GM12878 (cell line): ENCODE data around the gene KDM5B. TPM values are rescaled to one million over a fixed set of nuclear protein-coding genes. Genes with fewer than 3 reads are reported as not detected.

Experiments
- ATAC-seq: fragments of 200-7000 bp; cut with Tn5 transposase; 3 replicates; pipeline ENCODE4 v1.9.1; 2020; ENCODE audit warnings: mild to moderate bottlenecking, moderate library complexity
- BruUV-seq: library from RNA; stranded (reverse); fragments of 400-500 nt; replicated peaks from 2 replicates; lab custom pipeline; 2021; lab: Mats Ljungman, UMichigan
- CTCF ChIA-PET: fragments of 300-600 bp; sonication (Branson Sonifier 250); formaldehyde crosslinking; extraction: SDS; loops from one replicate; lab custom pipeline; 2021; ENCODE audit warnings: inconsistent platforms; lab: Yijun Ruan, JAX
- POLR2A ChIA-PET: fragments of 350-600 bp; formaldehyde crosslinking; extraction: SDS; loops from one replicate; lab custom pipeline; 2021; ENCODE audit warnings: inconsistent platforms; lab: Charles Lee
- RAD21 ChIA-PET: fragments of 300-600 bp; sonication (Branson Sonifier 250); formaldehyde crosslinking; loops from one replicate; lab custom pipeline; 2023; ENCODE audit warnings: antibody characterized with exemption; ENCODE audit not compliant: unreplicated experiment; lab: Charles Lee
- SMC1A ChIA-PET: fragments of 300-600 bp; sonication (Branson Sonifier 250); formaldehyde crosslinking; loops from one replicate; lab custom pipeline; 2023; ENCODE audit not compliant: unreplicated experiment, uncharacterized antibody; lab: Charles Lee
- DNase-seq: peaks from one replicate; pipeline ENCODE4 v3.0.0-alpha.2; 2011; ENCODE audit warnings: low read depth, low spot score
- FAIRE-seq: peaks from 3 replicates; lab custom pipeline; 2011; peaks lifted over from hg19 to GRCh38; lab: Jason Lieb, UNC
- H2AFZ ChIP-seq: 2 replicates; pipeline ENCODE4 v1.6.0; 2011; ENCODE audit warnings: low read depth, low read length, control low read depth; ENCODE audit not compliant: control insufficient read depth
- H3K27ac ChIP-seq: 2 replicates; pipeline ENCODE4 v1.5.1; 2011; ENCODE audit warnings: control low read depth; ENCODE audit not compliant: control insufficient read depth, insufficient read depth
- H3K27me3 ChIP-seq, 2 experiments: replicated peaks in 1 of 2; 2 replicates each; pipeline versions ENCODE4 v1.6.0 to v1.6.1; 2011; ENCODE audit warnings: low read length in 1 of 2; ENCODE audit not compliant: control insufficient read depth in 2 of 2, insufficient read depth in 2 of 2
- H3K36me3 ChIP-seq, 2 experiments: 2 replicates each; pipeline ENCODE4 v1.5.1; 2011; ENCODE audit warnings: low read length in 1 of 2; ENCODE audit not compliant: control insufficient read depth in 2 of 2, insufficient read depth in 2 of 2
- H3K4me1 ChIP-seq: 2 replicates; pipeline ENCODE4 v1.6.1; 2011; ENCODE audit warnings: mild to moderate bottlenecking, low read length, moderate library complexity, mixed read lengths; ENCODE audit not compliant: control insufficient read depth, insufficient read depth
- H3K4me2 ChIP-seq: 2 replicates; pipeline ENCODE4 v1.6.0; 2011; ENCODE audit warnings: control low read depth; ENCODE audit not compliant: control insufficient read depth, insufficient read depth
- H3K4me3 ChIP-seq: fragments of 200-600 bp; sonication (generic); 2 replicates; pipeline ENCODE4 v1.5.1; 2016
- H3K79me2 ChIP-seq: 2 replicates; pipeline ENCODE4 v1.6.0; 2011; ENCODE audit warnings: low read length; ENCODE audit not compliant: control insufficient read depth, insufficient read depth
- H3K9ac ChIP-seq: 2 replicates; pipeline ENCODE4 v1.8.0; 2011; ENCODE audit warnings: low read length, control low read depth, mixed read lengths; ENCODE audit not compliant: control insufficient read depth, insufficient read depth
- H3K9me3 ChIP-seq: replicated peaks from 3 replicates; pipeline ENCODE4 v1.5.1; 2011; ENCODE audit warnings: mild to moderate bottlenecking, low read length; ENCODE audit not compliant: control insufficient read depth, insufficient read depth
- H4K20me1 ChIP-seq: 2 replicates; pipeline ENCODE4 v1.6.0; 2011; ENCODE audit not compliant: control insufficient read depth, insufficient read depth
- BMI1 ChIP-seq: fragments of 450-650 bp; IDR thresholded peaks from 2 replicates; pipeline ENCODE4 v1.6.1; 2016; ENCODE audit warnings: mild to moderate bottlenecking, moderate library complexity, borderline replicate concordance
- CREM ChIP-seq: IDR thresholded peaks from 2 replicates; pipeline ENCODE4 v1.6.1; 2014; ENCODE audit warnings: antibody characterized with exemption, low read depth
- EP300 ChIP-seq, 2 experiments: fragments of 150-350 bp in 1 of 2; IDR thresholded peaks; 2 replicates each; pipeline ENCODE4 v1.6.1; 2011 to 2012; ENCODE audit warnings: low read depth in 2 of 2, low read length in 2 of 2, borderline replicate concordance in 1 of 2, improper control_type of control experiment in 1 of 2, inconsistent platforms in 1 of 2; ENCODE audit not compliant: control insufficient read depth in 1 of 2
- GABPA ChIP-seq: IDR thresholded peaks from 2 replicates; pipeline ENCODE4 v1.6.1; 2014; ENCODE audit warnings: antibody characterized with exemption, low read depth, mild to moderate bottlenecking, inconsistent platforms
- IKZF2 ChIP-seq, 2 experiments: fragments of 450-650 bp; IDR thresholded peaks; 2 replicates each; pipeline ENCODE4 v1.6.1; 2017; ENCODE audit warnings: mild to moderate bottlenecking in 2 of 2, moderate library complexity in 2 of 2
- IRF4 ChIP-seq: IDR thresholded peaks from 2 replicates; pipeline ENCODE4 v1.6.1; 2011; ENCODE audit warnings: low read depth, low read length
- KDM1A ChIP-seq: fragments of 200-600 bp; sonication (generic); IDR thresholded peaks from 2 replicates; pipeline ENCODE4 v1.6.1; 2016; ENCODE audit warnings: borderline replicate concordance
- MTA2 ChIP-seq: fragments of 450-650 bp; IDR thresholded peaks from 2 replicates; pipeline ENCODE4 v1.6.1; 2016; ENCODE audit warnings: low read depth, mild to moderate bottlenecking, moderate library complexity
- RB1 ChIP-seq: fragments of 450-650 bp; formaldehyde crosslinking; IDR thresholded peaks from 2 replicates; pipeline ENCODE4 v1.6.1; 2017; ENCODE audit warnings: mild to moderate bottlenecking, borderline replicate concordance
- REST ChIP-seq: IDR thresholded peaks from 2 replicates; pipeline ENCODE4 v1.6.1; 2012; ENCODE audit warnings: mild to moderate bottlenecking, low read depth, low read length
- RFX5 ChIP-seq: IDR thresholded peaks from 2 replicates; pipeline ENCODE4 v1.6.1; 2011; ENCODE audit warnings: low read depth, low read length, improper control_type of control experiment
- RUNX3 ChIP-seq: IDR thresholded peaks from 2 replicates; pipeline ENCODE4 v1.6.1; 2012; ENCODE audit warnings: low read length, inconsistent platforms
- SKIL ChIP-seq: fragments of 450-650 bp; IDR thresholded peaks from 2 replicates; pipeline ENCODE4 v1.6.1; 2017; ENCODE audit warnings: mild to moderate bottlenecking, low read depth, inconsistent platforms; ENCODE audit not compliant: poor library complexity, severe bottlenecking
- USF1 ChIP-seq: IDR thresholded peaks from 2 replicates; pipeline ENCODE4 v1.6.1; 2011; ENCODE audit warnings: borderline replicate concordance, low read depth, mild to moderate bottlenecking, moderate library complexity, mixed read lengths, low read length; ENCODE audit not compliant: insufficient read depth; ENCODE audit errors: extremely low read length
- ZNF24 ChIP-seq: fragments of 450-650 bp; IDR thresholded peaks from 2 replicates; pipeline ENCODE4 v1.6.1; 2017; ENCODE audit warnings: antibody characterized with exemption, mild to moderate bottlenecking
- WGBS: methylation state at CpG from one replicate; pipeline ENCODE4 v1.1.6; 2016; ENCODE audit warnings: low lambda C conversion rate; ENCODE audit not compliant: insufficient replicate concordance, insufficient coverage; ENCODE audit errors: missing lambda C conversion rate; 5-methylcytosine and 5-hydroxymethylcytosine counted together
- in situ Hi-C: fragments of 300-500 bp; cut with MboI; formaldehyde crosslinking; loops from 9 replicates; pipeline ENCODE4 v1.14.3; 2018; ENCODE audit warnings: mixed read lengths
- intact Hi-C: fragments of 100-400 bp; cut with micrococcal nuclease; formaldehyde crosslinking; loops from one replicate; pipeline ENCODE4 v1.14.2; 2022; ENCODE audit not compliant: unreplicated experiment
- polyA plus RNA-seq, 11 experiments: library from polyadenylated mRNA; depleted of rRNA in 4 of 11; unstranded in 6 of 11; stranded (reverse) in 5 of 11; fragments of >200 nt; fragmentation: Nextera tagmentation in 4 of 11; fragmentation: Illumina TruSeq in 1 of 11; extraction: Ambion mirVana in 4 of 11; extraction: Trizol in 1 of 11; gene quantifications; 1 replicate in 1 of 11; 2 replicates in 10 of 11; pipeline versions ENCODE4 v1.2.1 to v1.2.3, GENCODE V29; 2011 to 2016; ENCODE audit warnings: inconsistent platforms in 2 of 11, missing spikeins in 2 of 11, low read depth in 1 of 11
- total RNA-seq, 4 experiments: library from RNA; depleted of rRNA in 3 of 4; stranded (reverse); fragments of >200 nt in 3 of 4; fragmentation: Illumina TruSeq in 1 of 4; extraction: Trizol in 1 of 4; gene quantifications; 2 replicates each; pipeline versions ENCODE4 v1.2.1 to v1.2.3, GENCODE V29; 2013 to 2021

KDM5B gene
- total and polyA plus RNA-seq, 10 of the 15 experiments (the other 5 are each of a cell fraction or from before 2014, with no cell fraction given), result 1.7 to 26.6 (median 8.1) TPM

- TF ChIP-seq SKIL, result no peak
Observed at GRCh38 chr1:202802998-202803932, 5.0 kb downstream of the KDM5B start (continued).

- in situ Hi-C loops (no loop called here), intact Hi-C loops (loop anchor here (10.0 kb wide), 1 partner anchor 203 kb away; the partner anchor contains the start of gene TMEM183A)
- no peak overlapping the region for H2AFZ ChIP-seq
- no peaks in the 10 kb centered on the region for H3K27me3 ChIP-seq
- H4K20me1 ChIP-seq, result peaks cover under 1% of the 10 kb centered on the region; the same call in 1 of the 2 replicates
- H3K79me2 ChIP-seq, result peaks cover 38% of the 10 kb centered on the region
- no peaks in the 10 kb centered on the region for H3K36me3 ChIP-seq
- no peak overlapping the region for H3K27ac ChIP-seq
- ATAC-seq, result peak; percentile 64
- RAD21 ChIA-PET, result no interaction called here
- no TSS peak for BruUV-seq
- no peak for DNase-seq
- WGBS, result 2% methylated on average over 2 of the region's 2 CpGs
- CTCF ChIA-PET, result no interaction called here
- no peak for FAIRE-seq
- POLR2A ChIA-PET, result no interaction called here
- 0 out of 2 replicates have a peak, but pooled peaks cover 7% of the 10 kb centered on the region for H3K4me1 ChIP-seq
- H3K9ac ChIP-seq, result no peak overlapping the region
- SMC1A ChIA-PET, result interaction anchor here (4.6 kb wide), 1 partner anchor 11 kb away, joined by 10 read pairs; no protein-coding TSS in a partner anchor
- H3K4me2 ChIP-seq, result no peak overlapping the region
- H3K4me3 ChIP-seq, result no peak overlapping the region
- H3K9me3 ChIP-seq, result no peaks in the 10 kb centered on the region; the same call in 2 of the 3 replicates
- TF ChIP-seq MTA2, result peak; percentile 94
- no peak for TF ChIP-seq KDM1A
- no peak for TF ChIP-seq BMI1
- TF ChIP-seq IKZF2 (IDR thresholded peaks at IDR 0.05), result peak in 1 of 2 experiments; percentile 35; a peak in 1 of 4 replicates
- no peak for TF ChIP-seq CREM
- TF ChIP-seq ZNF24, result peak; percentile 44; the same call in 1 of the 2 replicates
- TF ChIP-seq USF1, result no peak
- TF ChIP-seq RB1, result no peak
- no peak for TF ChIP-seq RUNX3
- TF ChIP-seq GABPA, result no peak
- no peak for TF ChIP-seq REST
- TF ChIP-seq EP300 (IDR thresholded peaks at IDR 0.05; ENCODE audit: borderline replicate concordance in 1 of 2, control insufficient read depth in 1 of 2, low read depth in 2 of 2, low read length in 2 of 2), result no peak
- TF ChIP-seq RFX5, result no peak
- no peak for TF ChIP-seq IRF4
Observed at GRCh38 chr1:202802034-202802433, 6.2 kb downstream of the KDM5B start.
